PC-3 (cell line): ENCODE data around the gene CAMTA1.
A peak's percentile ranks its signal among the peaks of the same experiment; 100 is the strongest.

ENCODE experiments used
- EZH2 ChIP-seq: fragments of 300-600 bp; sonication (generic); IDR thresholded peaks from one replicate; pipeline ENCODE4 v1.6.1; 2017; ENCODE audit warnings: antibody characterized with exemption, mild to moderate bottlenecking, low read length; ENCODE audit not compliant: unreplicated experiment
- EZH2phosphoT487 ChIP-seq: fragments of 300-600 bp; sonication (generic); IDR thresholded peaks from 2 replicates; pipeline ENCODE4 v1.6.1; 2018; ENCODE audit warnings: mild to moderate bottlenecking, antibody characterized with exemption, low read length, borderline replicate concordance
- TF ChIP-seq, protein P1 (sequence below): fragments of 300-600 bp; sonication (generic); conservative IDR thresholded peaks from 2 replicates; pipeline ENCODE4 v1.5.1; 2017; ENCODE audit warnings: antibody characterized with exemption, low read depth, mild to moderate bottlenecking, low read length

DNA sequence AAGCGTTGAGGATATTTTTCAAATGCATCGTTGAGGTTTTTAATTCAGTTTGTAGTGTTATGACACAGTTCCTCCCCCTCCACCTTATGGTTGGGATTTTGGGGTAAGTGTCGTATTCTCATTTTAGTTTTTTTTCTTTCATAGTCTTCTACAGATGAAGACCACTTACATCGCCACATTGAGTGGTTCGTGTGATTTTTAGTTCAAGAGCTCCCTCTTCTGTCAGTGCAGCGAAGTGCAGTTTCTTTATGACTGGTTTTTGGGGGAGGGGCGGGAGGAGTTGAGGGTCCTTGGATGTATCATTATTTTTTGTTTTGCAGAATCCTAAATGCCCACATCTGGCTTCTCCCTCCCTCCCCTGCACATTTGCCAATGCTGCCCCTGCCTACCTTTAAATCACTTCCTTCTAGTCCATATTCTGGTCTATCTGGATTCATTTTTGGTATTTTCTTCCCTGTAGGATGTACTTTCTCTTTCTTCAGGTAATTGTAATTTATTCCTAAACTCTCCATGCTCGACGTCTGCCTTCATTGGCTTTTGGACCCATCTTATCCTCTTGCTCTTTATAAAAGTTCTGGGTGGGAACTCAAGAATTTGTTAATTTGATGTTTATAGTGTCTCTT lies 433.1 kb downstream of the CAMTA1 start:
- TF ChIP-seq EZH2phosphoT487, result no peak
- TF ChIP-seq, protein P1, sequence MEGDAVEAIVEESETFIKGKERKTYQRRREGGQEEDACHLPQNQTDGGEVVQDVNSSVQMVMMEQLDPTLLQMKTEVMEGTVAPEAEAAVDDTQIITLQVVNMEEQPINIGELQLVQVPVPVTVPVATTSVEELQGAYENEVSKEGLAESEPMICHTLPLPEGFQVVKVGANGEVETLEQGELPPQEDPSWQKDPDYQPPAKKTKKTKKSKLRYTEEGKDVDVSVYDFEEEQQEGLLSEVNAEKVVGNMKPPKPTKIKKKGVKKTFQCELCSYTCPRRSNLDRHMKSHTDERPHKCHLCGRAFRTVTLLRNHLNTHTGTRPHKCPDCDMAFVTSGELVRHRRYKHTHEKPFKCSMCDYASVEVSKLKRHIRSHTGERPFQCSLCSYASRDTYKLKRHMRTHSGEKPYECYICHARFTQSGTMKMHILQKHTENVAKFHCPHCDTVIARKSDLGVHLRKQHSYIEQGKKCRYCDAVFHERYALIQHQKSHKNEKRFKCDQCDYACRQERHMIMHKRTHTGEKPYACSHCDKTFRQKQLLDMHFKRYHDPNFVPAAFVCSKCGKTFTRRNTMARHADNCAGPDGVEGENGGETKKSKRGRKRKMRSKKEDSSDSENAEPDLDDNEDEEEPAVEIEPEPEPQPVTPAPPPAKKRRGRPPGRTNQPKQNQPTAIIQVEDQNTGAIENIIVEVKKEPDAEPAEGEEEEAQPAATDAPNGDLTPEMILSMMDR, result peak; percentile 93
- no peak for TF ChIP-seq EZH2
